Occipital lobe (tissue), 2 donors: ENCODE results near the gene GPC6. TPM values are rescaled to one million over a fixed set of nuclear protein-coding genes. Genes with fewer than 3 reads are reported as not detected.
"Not testable (repeated sequence)": the region's sequence is repeated elsewhere in the genome, so short reads cannot be mapped to it uniquely, and the experiment has no call there.

Source experiments
- DNase-seq: peaks from one replicate; lab custom pipeline; 2025; lab: John Stamatoyannopoulos, UW
- total RNA-seq: library from RNA; depleted of rRNA; stranded (reverse); fragments of >200 nt; gene quantifications from one replicate; pipeline ENCODE4 v1.2.3, GENCODE V29; 2014

GPC6 gene
- total RNA-seq, 1 donor from 2014 or later = 9.8 TPM

- no peak for DNase-seq
Observed at GRCh38 chr13:93318534-93319254, 92.1 kb downstream of the GPC6 start.

- DNase-seq = no peak
Observed at GRCh38 chr13:93320942-93321341, 94.3 kb downstream of the GPC6 start.

- not testable (repeated sequence) for DNase-seq
Observed at GRCh38 chr13:93323880-93324279, 97.3 kb downstream of the GPC6 start.

- DNase-seq = no peak
Observed at GRCh38 chr13:93325303-93326233, 99.0 kb downstream of the GPC6 start.

GRCh38 chr13:93326234-93326811, 99.7 kb downstream of the GPC6 start:
- no peak for DNase-seq

GRCh38 chr13:93328943-93329342, 102.3 kb downstream of the GPC6 start:
- DNase-seq = no peak

- DNase-seq = no peak
Observed at GRCh38 chr13:93336728-93337127, 110.1 kb downstream of the GPC6 start.

GRCh38 chr13:93338030-93338429, 111.4 kb downstream of the GPC6 start:
- no peak for DNase-seq

GRCh38 chr13:93338906-93339305, 112.3 kb downstream of the GPC6 start:
- no peak for DNase-seq

- DNase-seq = no peak
Observed at GRCh38 chr13:93339550-93339949, 112.9 kb downstream of the GPC6 start.

- no peak for DNase-seq
Observed at GRCh38 chr13:93341517-93341916, 114.9 kb downstream of the GPC6 start.

GRCh38 chr13:93343097-93343496, 116.5 kb downstream of the GPC6 start:
- no peak for DNase-seq

GRCh38 chr13:93344048-93344705, 117.6 kb downstream of the GPC6 start:
- no peak for DNase-seq

- no peak for DNase-seq
Observed at GRCh38 chr13:93345024-93345423, 118.4 kb downstream of the GPC6 start.

- no peak for DNase-seq
Observed at GRCh38 chr13:93345770-93346169, 119.2 kb downstream of the GPC6 start.

GRCh38 chr13:93352616-93353015, 126.0 kb downstream of the GPC6 start:
- no peak for DNase-seq

- DNase-seq = no peak
Observed at GRCh38 chr13:93355094-93355493, 128.5 kb downstream of the GPC6 start.

- DNase-seq = no peak
Observed at GRCh38 chr13:93356469-93356868, 129.9 kb downstream of the GPC6 start.

- DNase-seq = no peak
Observed at GRCh38 chr13:93360021-93360420, 133.4 kb downstream of the GPC6 start.

GRCh38 chr13:93361703-93362102, 135.1 kb downstream of the GPC6 start:
- DNase-seq = no peak

- DNase-seq = no peak
Observed at GRCh38 chr13:93364166-93364565, 137.6 kb downstream of the GPC6 start.

- no peak for DNase-seq
Observed at GRCh38 chr13:93368296-93368695, 141.7 kb downstream of the GPC6 start.
